HG02678 (cell line): ENCODE results near the gene SLC15A1.
"Not testable (repeated sequence)": the region's sequence is repeated elsewhere in the genome, so short reads cannot be mapped to it uniquely, and the experiment has no call there.

Experiments
- ATAC-seq: cut with Tn5 transposase; IDR thresholded peaks from one replicate; pipeline ENCODE4 v1.9.1; 2021; ENCODE audit warnings: mild to moderate bottlenecking, moderate library complexity; ENCODE audit not compliant: unreplicated experiment

The SLC15A1 gene

GRCh38 chr13:98664510-98664909 is 88.0 kb downstream of the SLC15A1 start:
- ATAC-seq, result no peak

- no peak for ATAC-seq
Measured at GRCh38 chr13:98664047-98664446, 88.4 kb downstream of the SLC15A1 start.

- no peak for ATAC-seq
Measured at GRCh38 chr13:98658131-98658530, 94.3 kb downstream of the SLC15A1 start.

GRCh38 chr13:98657506-98658085 is 94.9 kb downstream of the SLC15A1 start:
- ATAC-seq, result no peak

GRCh38 chr13:98656223-98656622 is 96.2 kb downstream of the SLC15A1 start:
- no peak for ATAC-seq

DNA sequence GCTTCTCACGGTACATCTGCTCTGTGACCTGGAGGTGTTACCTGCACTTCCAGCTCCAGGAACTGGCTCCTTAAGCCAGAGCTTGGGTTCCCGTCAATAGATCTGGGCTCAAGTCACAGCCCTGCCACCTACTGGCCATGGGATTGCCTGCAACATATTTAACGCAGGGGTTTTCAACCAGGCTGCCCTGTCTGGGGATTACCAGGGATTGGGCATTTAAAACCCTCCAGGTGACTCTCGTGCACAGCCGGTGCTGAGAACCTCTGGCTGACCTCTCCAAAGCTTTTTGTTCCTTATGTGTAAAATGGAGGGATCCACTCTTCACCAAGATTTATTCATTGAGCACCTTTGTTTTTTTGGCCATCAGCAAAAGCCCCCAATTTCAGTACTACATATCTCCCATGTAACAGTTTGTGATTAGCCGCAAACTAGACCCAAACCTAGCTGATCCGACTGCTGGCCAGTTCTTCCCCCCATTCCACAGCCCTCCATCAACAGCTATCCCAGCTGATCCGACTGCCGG is 98.9 kb downstream of the SLC15A1 start:
- ATAC-seq, result peak; percentile 95

- no peak for ATAC-seq
Measured at GRCh38 chr13:98652721-98653462, 99.6 kb downstream of the SLC15A1 start.

- no peak for ATAC-seq
Measured at GRCh38 chr13:98652276-98652675, 100.2 kb downstream of the SLC15A1 start.

DNA sequence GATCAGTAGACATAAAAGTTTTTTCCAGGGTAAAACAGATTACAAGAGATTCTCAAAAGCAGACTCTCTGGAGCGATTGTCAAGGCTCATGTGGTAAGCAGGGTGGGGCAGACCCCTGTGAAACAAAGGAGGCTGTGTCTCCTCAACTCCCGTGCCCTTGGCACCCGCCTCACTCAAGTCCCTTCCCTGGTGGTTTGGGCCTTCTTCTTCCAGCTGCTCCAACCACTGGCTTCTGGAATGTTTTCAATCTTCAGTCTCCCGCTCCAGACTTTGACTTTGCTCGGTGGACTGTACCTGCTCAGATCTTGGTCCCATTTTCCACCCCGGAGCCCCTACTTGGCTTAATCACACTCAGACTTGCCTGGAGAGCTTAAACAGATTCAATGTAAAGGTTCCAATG is 100.7 kb downstream of the SLC15A1 start:
- ATAC-seq, result no peak

DNA sequence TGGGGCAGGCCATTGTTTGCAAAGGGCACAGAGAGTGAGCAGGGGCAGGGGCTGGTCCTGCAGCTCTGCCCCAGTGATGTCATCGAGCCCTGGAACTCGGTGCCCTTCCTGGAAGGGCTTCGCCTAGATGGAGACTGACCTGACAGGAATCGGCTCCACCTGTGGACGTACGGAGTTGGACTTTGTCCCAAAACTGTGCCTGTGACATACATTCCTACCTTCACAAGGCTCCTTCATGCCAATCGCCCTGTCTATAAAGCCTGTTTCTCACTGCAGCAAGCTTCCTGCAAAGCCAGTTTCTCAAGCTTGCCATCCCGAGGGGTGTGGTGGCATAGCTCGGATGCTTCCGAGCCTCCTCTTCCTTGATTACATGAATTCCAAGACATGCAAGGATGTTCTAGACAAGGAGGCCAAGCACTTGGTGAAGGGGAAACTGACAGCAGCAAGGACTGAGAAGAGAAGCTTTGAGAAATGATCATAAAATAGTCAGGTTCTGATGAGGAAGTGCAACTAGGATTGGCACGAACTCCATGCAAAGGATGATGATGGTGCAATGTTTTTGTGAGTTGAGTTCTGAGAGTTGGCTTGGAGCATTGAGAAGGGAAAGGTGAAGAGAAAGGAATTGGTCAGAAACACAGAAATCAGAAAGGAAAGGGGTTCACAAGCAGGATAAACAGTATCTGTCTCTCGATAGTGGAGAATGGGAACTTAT is 101.9 kb downstream of the SLC15A1 start:
- no peak for ATAC-seq

GRCh38 chr13:98649861-98650260 is 102.6 kb downstream of the SLC15A1 start:
- no peak for ATAC-seq

GRCh38 chr13:98648686-98649085 is 103.8 kb downstream of the SLC15A1 start:
- ATAC-seq, result no peak

- no peak for ATAC-seq
Measured at GRCh38 chr13:98648141-98648540, 104.3 kb downstream of the SLC15A1 start.

- no peak for ATAC-seq
Measured at GRCh38 chr13:98647121-98647520, 105.4 kb downstream of the SLC15A1 start.

DNA sequence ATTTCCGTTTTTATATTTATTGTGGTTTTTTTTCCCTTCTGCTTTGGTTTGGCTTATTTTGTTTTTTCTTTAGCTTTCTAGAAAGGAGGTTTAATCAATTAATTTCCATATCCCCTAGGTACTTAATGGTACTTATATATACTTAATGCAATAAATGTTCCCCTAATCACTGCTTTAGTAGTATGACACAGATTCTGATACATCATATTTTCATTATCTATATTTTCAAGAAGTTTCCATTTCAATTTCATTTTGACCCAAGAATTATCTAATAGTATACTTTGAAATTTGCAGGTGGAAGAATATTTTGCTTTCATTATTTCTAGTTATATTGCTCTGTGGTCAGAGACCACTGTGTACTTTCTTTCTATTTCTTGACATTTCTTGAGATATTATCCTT is 109.0 kb downstream of the SLC15A1 start:
- no peak for ATAC-seq

GRCh38 chr13:98641075-98641474 is 111.4 kb downstream of the SLC15A1 start:
- no peak for ATAC-seq

DNA sequence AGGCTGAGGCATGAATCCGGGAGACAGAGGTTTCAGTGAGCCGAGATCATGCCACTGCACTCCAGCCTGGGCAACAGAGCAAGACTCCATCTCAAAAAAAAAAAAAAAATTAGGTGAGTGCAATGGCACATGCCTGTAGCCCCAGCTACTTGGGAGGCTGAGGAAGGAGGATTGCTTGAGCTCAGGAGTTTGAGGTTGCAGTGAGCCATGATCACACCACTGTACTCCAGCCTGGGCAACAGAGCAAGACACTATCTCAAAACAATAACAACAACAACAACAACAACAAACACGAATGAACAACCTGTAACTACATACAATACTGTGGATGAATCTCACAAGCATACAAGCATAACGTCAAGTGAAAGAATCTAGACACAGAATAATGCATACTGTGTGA is 112.7 kb downstream of the SLC15A1 start:
- not testable (repeated sequence) for ATAC-seq

GRCh38 chr13:98638352-98638751 is 114.1 kb downstream of the SLC15A1 start:
- ATAC-seq, result not testable (repeated sequence)
